Activated naive CD4-positive, alpha-beta T cell treated with Interleukin-2 at 50 U/mL for 16 hours (primary cell): ENCODE measurements around the gene WNT2.

ENCODE experiments used
- DNase-seq: peaks from one replicate; pipeline ENCODE4 v3.0.0-alpha.2; 2020

WNT2 gene

DNA sequence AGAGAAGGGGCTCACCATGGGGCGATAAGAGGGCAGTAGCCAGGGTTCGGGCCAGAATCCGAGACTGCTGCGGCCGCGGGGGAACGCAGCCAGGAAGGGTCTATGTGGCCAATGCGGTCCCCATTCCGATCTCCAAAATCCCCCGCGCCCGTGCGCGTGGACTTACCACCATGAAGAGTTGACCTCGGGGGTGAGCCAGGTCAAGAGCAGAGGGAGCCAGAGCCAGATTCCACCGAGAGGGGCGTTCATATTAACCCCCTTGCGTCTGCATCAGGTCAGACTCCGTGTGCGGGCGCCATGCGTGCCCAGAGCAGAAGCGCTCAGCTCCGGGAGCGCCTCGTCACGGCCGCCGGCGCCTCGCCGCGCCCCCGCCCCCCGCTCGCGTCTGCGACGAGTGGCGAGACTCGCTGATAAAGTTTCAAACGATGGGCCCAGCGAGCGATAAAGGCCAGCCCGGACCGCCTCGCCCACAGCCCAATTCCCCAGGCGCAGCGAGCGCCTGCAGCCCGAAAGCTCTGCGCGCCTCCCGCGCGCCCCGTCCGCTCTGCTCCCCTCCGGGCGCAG, at the start of gene WNT2:
Gene WNT2, minus strand, starts transcription at position 318 of the 564 bp plus-strand sequence. Its CDS starts 69 bp downstream, at position 249.
- DNase-seq = no peak

DNA sequence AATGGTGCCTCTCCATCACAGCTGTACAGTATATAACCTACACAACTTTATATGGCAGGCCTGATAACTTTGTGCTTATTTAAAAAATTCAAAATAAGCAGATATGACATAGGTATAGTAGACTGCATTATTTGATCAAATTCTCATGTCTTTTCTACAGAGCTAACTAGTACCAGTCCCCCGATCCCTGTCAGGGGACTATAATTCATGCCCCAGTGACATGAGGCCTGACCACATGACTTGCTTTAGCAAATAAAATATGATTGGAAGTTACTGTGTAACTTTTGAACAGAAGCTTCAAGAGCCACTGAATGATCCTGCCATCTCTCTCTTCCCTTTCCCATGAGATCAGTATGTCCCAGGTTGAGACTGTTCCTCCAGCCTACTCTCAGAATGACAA, 49.2 kb upstream of the WNT2 start:
- no peak for DNase-seq

- no peak for DNase-seq
Observed at GRCh38 chr7:117364339-117365080, 41.7 kb upstream of the WNT2 start.

- DNase-seq = no peak
Observed at GRCh38 chr7:117362294-117362888, 39.5 kb upstream of the WNT2 start.

DNA sequence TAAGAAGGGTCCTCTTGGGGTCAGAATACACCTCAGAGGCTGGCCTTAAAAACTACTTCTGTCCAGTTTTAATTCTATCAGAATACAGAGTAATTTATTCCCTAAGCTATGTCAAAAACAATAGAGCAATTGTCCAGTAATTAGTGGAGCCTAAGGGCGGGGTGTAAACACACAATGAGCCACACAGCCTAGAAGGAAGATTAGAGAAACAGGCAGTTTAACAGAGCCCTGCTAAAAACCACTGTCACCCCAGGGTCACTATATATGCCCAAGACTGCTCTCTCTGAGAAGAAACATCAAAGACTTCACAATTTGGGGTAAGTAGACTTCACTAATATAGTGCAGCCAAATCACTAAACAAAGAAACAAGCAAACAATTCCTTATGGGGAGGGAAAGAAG, 27.2 kb upstream of the WNT2 start:
- no peak for DNase-seq

DNA sequence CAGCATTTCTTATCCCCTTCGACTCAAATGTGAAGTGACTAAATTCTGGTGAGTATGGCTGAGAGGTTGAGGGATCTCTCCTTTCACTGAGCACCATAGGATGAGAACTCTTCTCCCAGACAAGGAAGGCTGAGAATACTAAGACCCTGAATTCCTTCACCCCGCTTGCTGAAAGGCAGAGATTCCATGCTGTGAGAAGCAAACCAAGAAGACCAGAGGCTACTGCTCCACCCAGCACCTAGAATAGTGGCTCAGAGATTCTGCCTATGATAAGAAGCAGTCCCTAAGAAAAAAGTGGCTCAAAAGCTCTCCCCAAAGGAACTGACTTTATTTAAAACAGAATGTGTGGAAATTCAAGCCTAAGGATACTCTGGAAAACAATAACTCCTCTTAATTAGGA, 26.7 kb upstream of the WNT2 start:
- no peak for DNase-seq

DNA sequence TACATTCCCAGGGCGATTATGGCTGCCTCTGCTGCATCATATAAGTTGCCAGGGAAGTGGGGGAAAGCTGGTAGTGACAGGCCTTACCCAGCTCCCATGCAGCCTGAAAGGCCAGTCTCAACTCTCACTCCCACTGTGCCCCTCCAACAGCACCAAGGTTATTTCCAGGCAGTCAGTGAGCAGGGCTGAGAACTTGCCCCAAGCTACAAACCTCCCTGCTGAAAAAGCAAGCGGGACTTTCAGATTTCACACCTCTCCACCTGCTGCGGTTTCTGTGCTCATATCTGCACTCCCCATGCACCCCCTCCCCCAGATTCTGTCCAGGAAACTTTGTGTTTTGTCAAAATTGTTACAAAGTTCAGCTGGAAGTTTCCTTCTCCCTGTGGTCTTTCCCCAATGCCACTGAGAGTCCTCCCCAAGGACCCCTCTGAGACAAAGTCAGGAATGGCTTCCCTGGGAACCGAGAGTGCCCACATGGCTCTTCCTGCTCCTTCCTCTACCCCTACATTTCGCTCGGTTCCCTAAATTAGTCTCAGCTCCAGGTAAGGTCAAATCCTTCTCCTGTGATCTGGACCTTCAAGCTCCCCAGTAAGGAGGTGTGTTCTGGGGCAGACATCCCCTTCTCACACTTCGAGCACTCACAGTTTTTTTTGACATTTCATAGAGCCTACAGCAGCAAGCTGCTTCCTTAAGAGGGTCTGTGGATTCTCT, 25.3 kb upstream of the WNT2 start:
- no peak for DNase-seq

GRCh38 chr7:117347480-117347879, 24.6 kb upstream of the WNT2 start:
- DNase-seq = no peak

DNA sequence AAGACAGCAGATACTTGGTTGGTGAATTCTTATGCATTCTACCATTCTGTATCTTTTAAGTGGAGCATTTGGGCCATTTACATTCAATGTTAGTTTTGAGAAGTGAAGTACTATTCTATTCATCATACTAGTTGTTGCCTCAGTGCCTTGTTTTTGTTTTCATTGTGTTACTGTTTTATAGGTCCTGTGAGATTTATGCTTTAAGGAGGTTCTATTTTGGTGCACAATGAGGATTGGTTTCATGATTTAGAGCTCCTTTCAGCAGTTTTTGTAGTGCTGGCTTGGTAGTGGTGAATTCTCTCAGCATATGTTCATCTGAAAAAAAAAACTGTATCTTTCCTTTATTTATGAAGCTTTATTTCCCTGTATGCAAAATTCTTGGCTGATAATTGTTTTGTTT, 23.3 kb upstream of the WNT2 start:
- no peak for DNase-seq

GRCh38 chr7:117338020-117338419, 15.2 kb upstream of the WNT2 start:
- DNase-seq = no peak

DNA sequence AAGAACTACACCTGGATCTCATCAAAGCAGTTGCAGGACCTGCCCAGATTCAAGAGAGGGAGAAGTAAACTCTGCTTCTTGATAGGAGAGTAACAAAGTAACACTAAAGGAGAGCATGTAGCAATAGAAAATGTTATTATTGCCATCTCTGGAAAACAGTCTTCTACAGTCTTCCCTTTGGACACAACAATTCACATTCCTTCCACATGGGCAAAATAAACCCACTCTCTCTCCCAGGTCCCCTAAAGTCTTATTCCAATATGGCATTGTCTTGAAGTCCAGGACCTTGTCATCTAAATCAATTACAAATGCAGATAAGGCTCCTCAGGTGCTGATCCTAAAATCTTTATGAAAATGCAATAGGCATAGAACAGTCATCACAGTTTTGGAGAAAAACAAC, 10.3 kb upstream of the WNT2 start:
- DNase-seq = no peak

DNA sequence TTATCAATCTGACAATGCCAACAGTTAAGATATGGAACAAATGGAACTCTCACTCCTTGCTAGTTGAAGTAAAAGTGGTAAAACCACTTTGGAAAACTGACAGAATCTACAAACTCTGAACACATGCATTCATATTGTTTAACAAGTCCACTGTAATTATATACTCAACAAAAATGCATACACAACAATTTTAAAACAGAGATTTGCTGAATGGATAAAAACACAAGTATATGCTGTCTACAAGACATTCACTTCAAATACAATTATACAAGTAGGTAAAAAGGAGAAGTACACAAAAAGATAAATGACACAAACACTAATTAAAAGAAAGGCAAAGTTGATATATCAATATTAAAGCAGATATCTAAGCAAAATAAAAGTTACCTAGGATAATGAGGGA, 9.2 kb upstream of the WNT2 start:
- DNase-seq = no peak

GRCh38 chr7:117325836-117326235, 3.0 kb upstream of the WNT2 start:
- no peak for DNase-seq

GRCh38 chr7:117324960-117325359, 2.1 kb upstream of the WNT2 start:
- DNase-seq = no peak

- DNase-seq = no peak
Observed at GRCh38 chr7:117323851-117324711, 1.2 kb upstream of the WNT2 start.

- DNase-seq = no peak
Observed at GRCh38 chr7:117323305-117323850, 520 bp upstream of the WNT2 start.

- DNase-seq = no peak
Observed at GRCh38 chr7:117320523-117320922, 2.3 kb downstream of the WNT2 start.

DNA sequence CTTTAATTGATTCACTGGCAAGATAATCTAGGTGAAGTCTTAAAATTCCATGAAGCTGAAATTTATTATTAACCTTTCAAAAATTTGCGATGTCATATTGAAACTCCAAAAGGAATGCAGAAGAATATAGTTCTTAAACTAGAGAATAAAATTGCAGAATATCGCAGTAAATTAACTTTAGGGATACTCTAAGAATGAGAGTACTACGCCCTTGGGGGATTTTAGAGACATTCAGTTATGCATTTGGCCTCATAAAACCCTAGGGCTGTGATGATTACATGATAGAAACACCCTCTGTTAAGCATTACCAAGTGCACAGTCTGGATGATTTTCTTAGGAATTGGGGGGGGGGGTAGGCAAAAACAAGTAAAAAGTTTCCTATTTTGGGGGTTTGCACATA, 3.7 kb downstream of the WNT2 start:
- DNase-seq = no peak

DNA sequence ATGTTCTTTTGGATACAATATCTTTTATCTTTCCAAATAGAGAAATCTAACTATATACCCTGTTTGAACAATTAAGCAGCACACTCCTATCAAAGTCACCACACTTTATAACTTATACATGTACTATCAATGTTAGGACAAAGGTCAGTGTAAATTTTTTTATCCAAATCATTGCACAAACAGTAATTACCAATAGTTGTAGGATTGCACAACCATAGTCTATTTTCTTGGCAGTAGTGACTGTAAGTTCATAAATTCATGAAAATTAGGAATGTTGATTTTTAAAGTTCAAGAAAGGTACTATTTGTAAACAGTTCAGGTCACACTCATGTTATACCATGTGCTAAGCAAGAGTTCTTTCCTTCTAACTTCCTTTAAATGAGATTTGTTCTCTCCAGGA, 9.3 kb downstream of the WNT2 start:
- no peak for DNase-seq

DNA sequence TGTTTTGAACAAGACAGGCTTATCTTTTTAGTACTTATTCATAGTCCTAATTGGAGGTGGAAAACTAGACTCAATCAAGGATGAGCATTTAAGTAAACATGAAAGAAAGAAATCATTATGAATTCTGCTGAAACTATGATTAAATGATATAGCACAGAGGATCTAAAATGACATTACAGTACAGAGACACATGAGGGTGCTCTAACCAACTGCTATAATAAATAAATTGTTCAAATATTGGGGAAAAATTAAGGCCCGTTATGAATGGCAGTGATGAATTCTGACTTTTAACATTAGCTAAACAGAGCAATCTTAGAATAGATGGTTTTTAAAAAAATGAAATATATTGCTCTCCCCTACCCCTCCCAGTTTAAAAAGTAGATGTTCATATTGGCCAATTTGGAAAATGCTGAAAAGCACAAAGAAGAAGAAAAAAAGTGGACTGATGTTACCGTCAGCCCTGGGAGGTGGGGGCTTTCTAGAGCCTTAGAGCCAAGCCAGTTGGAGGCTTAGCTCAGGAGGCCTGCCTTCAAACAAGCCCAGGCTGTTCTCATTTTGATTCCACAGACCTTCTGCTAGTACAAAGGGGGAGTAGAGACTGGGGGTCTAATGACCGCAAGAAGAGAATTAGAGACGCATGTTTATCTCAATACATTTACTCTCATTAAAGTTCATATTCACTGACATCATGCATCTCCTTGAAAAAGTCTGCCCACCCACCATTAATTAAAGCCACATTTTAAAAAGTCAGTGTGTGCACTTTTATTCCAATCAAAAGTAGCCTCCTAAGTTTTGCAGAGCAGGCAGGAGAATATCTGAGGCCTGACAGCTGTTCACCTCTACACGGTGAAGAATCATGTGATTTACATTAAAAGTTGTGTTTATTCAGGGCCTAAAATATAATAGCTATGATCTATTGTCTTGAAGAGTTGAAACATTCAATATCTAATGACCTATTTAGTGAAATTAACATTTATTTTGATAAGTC, 10.0 kb downstream of the WNT2 start:
- no peak for DNase-seq

DNA sequence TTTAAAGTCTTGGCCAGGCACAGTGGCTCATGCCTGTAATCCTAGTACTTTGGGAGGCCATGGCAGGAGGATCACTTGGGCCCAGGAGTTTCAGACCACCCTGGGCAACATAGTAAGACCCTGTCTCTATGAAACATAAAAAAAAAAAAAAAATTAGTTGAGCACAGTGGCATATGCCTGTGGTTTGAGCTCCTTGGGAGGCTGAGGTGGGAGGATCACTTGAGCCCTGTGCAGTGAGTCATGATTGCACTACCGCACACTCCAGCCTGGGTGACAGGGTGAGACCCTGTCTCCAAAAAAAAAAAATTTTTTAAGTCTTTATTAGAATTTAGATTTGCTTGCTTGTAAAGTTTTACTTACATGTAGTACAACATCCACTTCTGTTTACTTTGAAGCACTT, 14.0 kb downstream of the WNT2 start:
- DNase-seq = no peak
